ENCODE measurements around the gene RNPS1. TPM values are rescaled to one million over a fixed set of nuclear protein-coding genes. Genes with fewer than 3 reads are reported as not detected.

Gene RNPS1
- total and polyA plus RNA-seq, 9 of the 15 experiments (the other 6 are each of a cell fraction or from before 2014, with no cell fraction given): 44.9 to 338 (median 202) TPM

DNA sequence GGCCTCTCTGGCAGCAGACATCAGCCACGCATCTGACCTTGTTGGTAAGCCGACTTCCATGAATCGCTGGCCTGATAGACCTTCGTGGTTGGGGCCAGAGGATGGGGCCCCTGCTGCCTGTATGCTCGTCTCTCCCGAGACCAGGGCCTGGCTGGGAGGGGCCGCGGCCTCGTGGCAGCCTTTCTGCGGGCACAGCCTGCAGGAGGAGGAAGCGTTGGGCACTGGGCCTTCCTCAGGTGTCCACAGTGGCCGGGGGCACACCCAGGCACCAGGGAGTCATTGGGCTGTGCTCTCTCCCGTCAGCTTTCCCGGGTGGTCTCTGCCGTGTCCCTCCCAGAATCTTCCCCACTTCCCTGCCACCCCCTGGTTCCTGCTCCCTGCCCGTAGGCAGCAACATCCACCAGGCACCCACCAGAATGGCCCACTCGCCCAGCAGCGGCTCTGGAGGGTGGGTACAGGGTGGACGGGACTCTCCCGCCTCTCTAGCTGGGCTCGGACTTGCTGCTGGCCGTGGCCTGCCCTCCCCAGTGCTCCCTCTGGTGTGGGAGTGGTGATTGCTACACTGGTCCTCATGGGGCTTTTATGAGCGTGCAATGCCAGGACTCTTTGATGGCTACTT lies 38.2 kb downstream of the RNPS1 start:
- Histone ChIP-seq H3K4me3 (no peak overlapping the region), H3K4me1 (replicated peaks in 1 of 2; ENCODE audit: control insufficient read depth in 2 of 2, insufficient read depth in 2 of 2, low read length in 2 of 2) (peaks cover 6 to 61% of the 10 kb centered on the region in 2 experiments; a peak in 3 of 5 replicates), H3K9me3 (replicated peaks; ENCODE audit: control insufficient read depth, insufficient read depth, low read depth, low read length) (no peaks in the 10 kb centered on the region), H3K9me1 (ENCODE audit: control insufficient read depth, insufficient read depth, low read length) (no peaks in the 10 kb centered on the region), H4K20me1 (replicated peaks; ENCODE audit: control insufficient read depth, insufficient read depth, low read length) (peaks cover 9% of the 10 kb centered on the region), H3K79me2 (ENCODE audit: control insufficient read depth, insufficient read depth, low read length) (peaks cover 39% of the 10 kb centered on the region), H2AFZ (ENCODE audit: low read depth, low read length) (no peak overlapping the region), H3K4me2 (ENCODE audit: insufficient read depth, low read length) (no peak overlapping the region), H3K27me3 (ENCODE audit: control insufficient read depth in 2 of 2, insufficient read depth in 2 of 2, low read length in 2 of 2) (no peaks in the 10 kb centered on the region), H3K36me3 (ENCODE audit: control insufficient read depth, insufficient read depth, low read length) (peaks cover 95% of the 10 kb centered on the region; the same call in 2 of the 3 replicates), H3K9ac (ENCODE audit: insufficient read depth in 1 of 2, low read depth in 2 of 2, low read length in 2 of 2) (peak overlapping the region in 1 of 2 experiments; percentile 45; a peak in 2 of 4 replicates), H3K27ac (ENCODE audit: extremely low read depth, low read depth, low read length) (no peak overlapping the region)
- FAIRE-seq (no peak), ATAC-seq (no peak), DNase-seq (ENCODE audit: extremely low read depth in 1 of 4, low spot score in 3 of 4) (no peak)
- TF ChIP-seq, protein P1, sequence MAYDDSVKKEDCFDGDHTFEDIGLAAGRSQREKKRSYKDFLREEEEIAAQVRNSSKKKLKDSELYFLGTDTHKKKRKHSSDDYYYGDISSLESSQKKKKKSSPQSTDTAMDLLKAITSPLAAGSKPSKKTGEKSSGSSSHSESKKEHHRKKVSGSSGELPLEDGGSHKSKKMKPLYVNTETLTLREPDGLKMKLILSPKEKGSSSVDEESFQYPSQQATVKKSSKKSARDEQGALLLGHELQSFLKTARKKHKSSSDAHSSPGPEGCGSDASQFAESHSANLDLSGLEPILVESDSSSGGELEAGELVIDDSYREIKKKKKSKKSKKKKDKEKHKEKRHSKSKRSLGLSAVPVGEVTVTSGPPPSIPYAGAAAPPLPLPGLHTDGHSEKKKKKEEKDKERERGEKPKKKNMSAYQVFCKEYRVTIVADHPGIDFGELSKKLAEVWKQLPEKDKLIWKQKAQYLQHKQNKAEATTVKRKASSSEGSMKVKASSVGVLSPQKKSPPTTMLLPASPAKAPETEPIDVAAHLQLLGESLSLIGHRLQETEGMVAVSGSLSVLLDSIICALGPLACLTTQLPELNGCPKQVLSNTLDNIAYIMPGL (CRISPR knock-in tag; IDR thresholded peaks at IDR 0.05): no peak
- TF ChIP-seq ZNF175 (CRISPR knock-in tag; IDR thresholded peaks at IDR 0.05; ENCODE audit: low read depth) (no peak), CTCF (IDR thresholded peaks at IDR 0.05 in 2 of 3, conservative IDR thresholded peaks at IDR 0.05 in 1 of 3; ENCODE audit: insufficient read depth in 2 of 3, low read depth in 1 of 3, low read length in 3 of 3) (0 out of 6 replicates have a peak, but pooled peaks of 1 of the 3 experiments have one; percentile 2)
- intact Hi-C loops (cut with micrococcal nuclease) (no loop called here), in situ Hi-C loops (cut with MboI) (no loop called here)
- 96% methylated on average over 22 of the region's 23 CpGs for WGBS (ENCODE audit: insufficient coverage, low coverage, missing lambda C conversion rate)
- no TSS peak for BruUV-seq (replicated peaks)
- ChIA-PET CTCF (ENCODE audit: low intra/inter-chr PET ratio) (no interaction called here), POLR2A (interaction anchor here (0.7 to 1.4 kb wide), 3 partner anchors 22 to 271 kb away, joined by 3 read pairs; partner anchors contain the start of gene ECI1)

All from K562 (cell line).